Body of pancreas (tissue), 4 donors: ENCODE results near the gene SPPL2A.

ENCODE experiments used
- POLR2A ChIP-seq, 3 donors: fragments of 450-650 bp; IDR thresholded peaks; one replicate each; pipeline ENCODE4 v1.6.1; 2016; ENCODE audit warnings: antibody characterized with exemption in 3 of 3, mild to moderate bottlenecking in 2 of 3
- TF ChIP-seq, protein P1 (sequence below), 7 experiments: fragments of 450-650 bp in 4 of 7; fragments of 200-600 bp in 3 of 7; sonication (generic) in 3 of 7; IDR thresholded peaks; one replicate each; pipeline ENCODE4 v1.5.1; 2016 to 2019; ENCODE audit warnings: antibody characterized with exemption in 7 of 7

DNA sequence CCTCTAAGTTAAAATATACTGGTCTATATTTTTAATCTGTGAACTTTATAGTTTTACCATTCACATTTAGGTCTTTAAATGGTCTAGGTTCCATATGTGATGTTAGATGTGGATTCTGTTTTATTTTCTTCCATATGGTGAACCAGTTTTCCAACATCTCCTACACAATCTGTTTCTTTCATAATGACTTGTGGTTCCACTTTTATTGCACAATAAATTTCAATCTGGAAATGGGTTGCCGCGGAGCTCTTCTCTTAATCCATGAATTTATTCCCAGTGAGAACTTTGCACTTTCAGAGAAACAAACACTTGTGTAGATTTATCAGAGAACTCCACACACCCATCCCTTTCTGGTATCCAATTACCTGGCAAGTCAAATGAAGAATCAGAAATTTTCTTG, 20.9 kb upstream of the SPPL2A start:
- TF ChIP-seq, protein P1, sequence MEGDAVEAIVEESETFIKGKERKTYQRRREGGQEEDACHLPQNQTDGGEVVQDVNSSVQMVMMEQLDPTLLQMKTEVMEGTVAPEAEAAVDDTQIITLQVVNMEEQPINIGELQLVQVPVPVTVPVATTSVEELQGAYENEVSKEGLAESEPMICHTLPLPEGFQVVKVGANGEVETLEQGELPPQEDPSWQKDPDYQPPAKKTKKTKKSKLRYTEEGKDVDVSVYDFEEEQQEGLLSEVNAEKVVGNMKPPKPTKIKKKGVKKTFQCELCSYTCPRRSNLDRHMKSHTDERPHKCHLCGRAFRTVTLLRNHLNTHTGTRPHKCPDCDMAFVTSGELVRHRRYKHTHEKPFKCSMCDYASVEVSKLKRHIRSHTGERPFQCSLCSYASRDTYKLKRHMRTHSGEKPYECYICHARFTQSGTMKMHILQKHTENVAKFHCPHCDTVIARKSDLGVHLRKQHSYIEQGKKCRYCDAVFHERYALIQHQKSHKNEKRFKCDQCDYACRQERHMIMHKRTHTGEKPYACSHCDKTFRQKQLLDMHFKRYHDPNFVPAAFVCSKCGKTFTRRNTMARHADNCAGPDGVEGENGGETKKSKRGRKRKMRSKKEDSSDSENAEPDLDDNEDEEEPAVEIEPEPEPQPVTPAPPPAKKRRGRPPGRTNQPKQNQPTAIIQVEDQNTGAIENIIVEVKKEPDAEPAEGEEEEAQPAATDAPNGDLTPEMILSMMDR (IDR thresholded peaks at IDR 0.05), result no peak
- no peak for TF ChIP-seq POLR2A (IDR thresholded peaks at IDR 0.05)
